Caco-2 (cell line): ENCODE results near the gene DMXL2. TPM values are rescaled to one million over a fixed set of nuclear protein-coding genes. Genes with fewer than 3 reads are reported as not detected.

Experiments
- BruUV-seq: library from RNA; stranded (reverse); fragments of 400-500 nt; replicated peaks from 2 replicates; lab custom pipeline; 2021; lab: Mats Ljungman, UMichigan
- CTCF ChIA-PET: fragments of 300-600 bp; sonication (Branson Sonifier 250); formaldehyde crosslinking; loops from one replicate; lab custom pipeline; 2022; ENCODE audit warnings: antibody characterized with exemption; lab: Charles Lee
- POLR2A ChIA-PET: fragments of 300-600 bp; sonication (Branson Sonifier 250); formaldehyde crosslinking; loops from one replicate; lab custom pipeline; 2022; ENCODE audit warnings: antibody characterized with exemption; lab: Charles Lee
- DNase-seq, 2 experiments: peaks; one replicate each; pipeline versions ENCODE4 v3.0.0 to v3.0.0-alpha.2; 2020 to 2022
- H3K27me3 ChIP-seq: replicated peaks from 2 replicates; pipeline ENCODE4 v1.6.0; 2011; ENCODE audit warnings: low read length; ENCODE audit not compliant: control insufficient read depth, insufficient read depth
- H3K36me3 ChIP-seq: 2 replicates; pipeline ENCODE4 v1.5.1; 2011; ENCODE audit warnings: low read length; ENCODE audit not compliant: control insufficient read depth, insufficient read depth
- H3K4me1 ChIP-seq: fragments of 250-450 bp; sonication (Bioruptor Pico); 2 replicates; pipeline ENCODE4 v1.5.1; 2020; ENCODE audit warnings: mild to moderate bottlenecking
- H3K4me3 ChIP-seq: 2 replicates; pipeline ENCODE4 v1.5.1; 2011; ENCODE audit warnings: low read depth, mild to moderate bottlenecking, control low read depth, low read length
- H3K9me3 ChIP-seq: fragments of 250-450 bp; sonication (Bioruptor Pico); 2 replicates; pipeline ENCODE4 v1.5.1; 2020; ENCODE audit warnings: mild to moderate bottlenecking, moderate library complexity
- H3K27ac Mint-ChIP-seq: one replicate; pipeline ENCODE4 v1.8.0; 2022; ENCODE audit warnings: mixed read lengths; ENCODE audit not compliant: unreplicated experiment
- H3K27me3 Mint-ChIP-seq: one replicate; pipeline ENCODE4 v1.8.0; 2022; ENCODE audit warnings: mixed read lengths; ENCODE audit not compliant: insufficient read depth, unreplicated experiment
- H3K36me3 Mint-ChIP-seq: one replicate; pipeline ENCODE4 v1.8.0; 2022; ENCODE audit warnings: mild to moderate bottlenecking, mixed read lengths; ENCODE audit not compliant: insufficient read depth, unreplicated experiment
- H3K4me1 Mint-ChIP-seq: one replicate; pipeline ENCODE4 v1.8.0; 2022; ENCODE audit warnings: low read depth, mixed read lengths; ENCODE audit not compliant: unreplicated experiment
- H3K4me3 Mint-ChIP-seq: one replicate; pipeline ENCODE4 v1.8.0; 2022; ENCODE audit warnings: mild to moderate bottlenecking, moderate library complexity, mixed read lengths; ENCODE audit not compliant: unreplicated experiment
- H3K9me3 Mint-ChIP-seq: one replicate; pipeline ENCODE4 v1.8.0; 2022; ENCODE audit warnings: mixed read lengths; ENCODE audit not compliant: unreplicated experiment
- intact Hi-C: fragments of 100-400 bp; cut with micrococcal nuclease; formaldehyde crosslinking; loops from one replicate; pipeline ENCODE4 v1.10.0; 2022; ENCODE audit not compliant: unreplicated experiment
- total RNA-seq: library from RNA; stranded (reverse); gene quantifications from 2 replicates; pipeline ENCODE4 v1.2.3, GENCODE V29; 2022
- TF ChIP-seq, protein P1 (sequence below), 2 experiments: fragments of 200-600 bp in 1 of 2; IDR thresholded peaks; 1 replicate in 1 of 2; 2 replicates in 1 of 2; pipeline versions ENCODE4 v1.5.1 to v1.8.0; 2011 to 2022; ENCODE audit warnings: antibody characterized with exemption in 1 of 2, control low read depth in 1 of 2, inconsistent platforms in 1 of 2, low read depth in 1 of 2, low read length in 1 of 2, mild to moderate bottlenecking in 1 of 2, moderate library complexity in 1 of 2; ENCODE audit not compliant: insufficient read depth in 1 of 2, severe bottlenecking in 1 of 2, unreplicated experiment in 1 of 2

Gene DMXL2
- total RNA-seq, 1 experiment from 2014 or later: 7.5 TPM

DNA sequence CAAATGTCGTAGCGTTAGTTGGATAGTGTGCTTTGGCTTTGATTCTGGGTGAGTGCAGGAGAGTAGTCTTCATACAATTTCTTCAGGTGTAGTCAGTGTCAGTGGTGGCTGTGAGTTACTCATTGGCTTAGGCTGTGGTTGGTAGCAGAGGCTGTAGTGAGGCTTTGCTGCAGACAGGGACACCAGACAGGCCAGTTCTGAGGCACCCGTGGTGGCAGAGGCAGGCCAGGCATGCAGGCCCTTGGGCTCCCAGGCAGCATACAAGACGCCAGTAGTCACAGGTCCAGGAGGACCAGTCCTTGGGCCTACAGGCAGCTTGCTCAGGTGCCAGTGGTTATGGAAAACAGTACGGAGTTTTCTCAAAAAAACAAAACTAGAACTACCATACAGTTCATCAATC is 61.3 kb downstream of the DMXL2 start:
- no peaks in the 10 kb centered on the region for H3K4me1 ChIP-seq
- Mint-ChIP-seq H3K27ac (no peak overlapping the region), H3K36me3 (no peaks in the 10 kb centered on the region), H3K9me3 (no peaks in the 10 kb centered on the region), H3K27me3 (no peaks in the 10 kb centered on the region), H3K4me1 (no peaks in the 10 kb centered on the region), H3K4me3 (no peak overlapping the region)
- ChIA-PET CTCF (no interaction called here), POLR2A (no interaction called here)
- no peaks in the 10 kb centered on the region for H3K9me3 ChIP-seq
- H3K36me3 ChIP-seq: no peaks in the 10 kb centered on the region
- TF ChIP-seq, protein P1, sequence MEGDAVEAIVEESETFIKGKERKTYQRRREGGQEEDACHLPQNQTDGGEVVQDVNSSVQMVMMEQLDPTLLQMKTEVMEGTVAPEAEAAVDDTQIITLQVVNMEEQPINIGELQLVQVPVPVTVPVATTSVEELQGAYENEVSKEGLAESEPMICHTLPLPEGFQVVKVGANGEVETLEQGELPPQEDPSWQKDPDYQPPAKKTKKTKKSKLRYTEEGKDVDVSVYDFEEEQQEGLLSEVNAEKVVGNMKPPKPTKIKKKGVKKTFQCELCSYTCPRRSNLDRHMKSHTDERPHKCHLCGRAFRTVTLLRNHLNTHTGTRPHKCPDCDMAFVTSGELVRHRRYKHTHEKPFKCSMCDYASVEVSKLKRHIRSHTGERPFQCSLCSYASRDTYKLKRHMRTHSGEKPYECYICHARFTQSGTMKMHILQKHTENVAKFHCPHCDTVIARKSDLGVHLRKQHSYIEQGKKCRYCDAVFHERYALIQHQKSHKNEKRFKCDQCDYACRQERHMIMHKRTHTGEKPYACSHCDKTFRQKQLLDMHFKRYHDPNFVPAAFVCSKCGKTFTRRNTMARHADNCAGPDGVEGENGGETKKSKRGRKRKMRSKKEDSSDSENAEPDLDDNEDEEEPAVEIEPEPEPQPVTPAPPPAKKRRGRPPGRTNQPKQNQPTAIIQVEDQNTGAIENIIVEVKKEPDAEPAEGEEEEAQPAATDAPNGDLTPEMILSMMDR (IDR thresholded peaks at IDR 0.05; ENCODE audit: insufficient read depth in 1 of 2, low read depth in 1 of 2, low read length in 1 of 2, severe bottlenecking in 1 of 2, unreplicated experiment in 1 of 2): no peak
- H3K27me3 ChIP-seq: no peaks in the 10 kb centered on the region
- DNase-seq: peak; percentile 5 to 37
- no TSS peak for BruUV-seq
- H3K4me3 ChIP-seq: no peak overlapping the region
- intact Hi-C loops: no loop called here

DNA sequence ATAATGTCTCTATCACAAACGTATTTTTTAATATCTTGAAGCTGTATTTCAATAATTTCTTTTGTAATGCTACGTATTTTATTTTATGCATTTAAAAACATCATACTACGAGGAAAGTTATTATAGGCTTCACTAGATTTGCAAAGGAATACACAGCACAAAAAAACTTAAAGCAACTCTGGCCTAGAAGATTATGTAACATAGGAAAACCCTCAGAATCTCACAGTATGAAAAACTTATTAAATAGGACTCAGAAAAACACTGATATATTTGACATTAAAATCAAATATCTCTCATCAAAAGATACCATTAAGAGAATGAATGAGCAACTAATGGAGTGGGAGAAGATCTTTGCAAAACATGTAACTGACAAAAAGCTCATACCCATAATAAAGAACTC is 63.7 kb downstream of the DMXL2 start:
- no peaks in the 10 kb centered on the region for H3K4me1 Mint-ChIP-seq
- no peaks in the 10 kb centered on the region for H3K36me3 Mint-ChIP-seq
- no peak for DNase-seq
- ChIA-PET POLR2A (no interaction called here), CTCF (no interaction called here)
- H3K27me3 ChIP-seq: no peaks in the 10 kb centered on the region
- H3K9me3 ChIP-seq: no peaks in the 10 kb centered on the region
- TF ChIP-seq, protein P1 (IDR thresholded peaks at IDR 0.05; ENCODE audit: insufficient read depth in 1 of 2, low read depth in 1 of 2, low read length in 1 of 2, severe bottlenecking in 1 of 2, unreplicated experiment in 1 of 2): no peak
- no peaks in the 10 kb centered on the region for H3K9me3 Mint-ChIP-seq
- no peak overlapping the region for H3K4me3 ChIP-seq
- H3K27me3 Mint-ChIP-seq: no peaks in the 10 kb centered on the region
- H3K27ac Mint-ChIP-seq: no peak overlapping the region
- no peak overlapping the region for H3K4me3 Mint-ChIP-seq
- intact Hi-C loops: no loop called here
- no peaks in the 10 kb centered on the region for H3K36me3 ChIP-seq
- no TSS peak for BruUV-seq
- H3K4me1 ChIP-seq: no peaks in the 10 kb centered on the region

DNA sequence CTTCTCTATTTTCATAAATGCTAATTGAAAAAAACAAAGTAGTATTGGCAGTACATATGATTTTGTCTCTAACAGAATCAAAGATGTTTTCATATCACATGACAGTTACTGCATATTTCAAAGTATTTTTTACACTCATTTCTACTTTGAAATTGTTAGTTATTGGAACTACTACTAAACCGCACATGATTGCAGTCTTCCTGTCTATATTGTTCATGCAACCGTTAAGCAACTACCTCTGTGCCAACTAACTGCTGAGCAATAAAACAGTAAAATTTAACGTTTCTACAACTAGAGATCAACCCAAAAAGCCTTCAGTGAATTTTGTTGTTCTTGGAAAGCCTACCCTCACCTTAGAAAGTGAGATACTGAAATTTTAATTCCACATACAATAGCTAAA is 64.2 kb downstream of the DMXL2 start:
- Mint-ChIP-seq H3K9me3 (no peaks in the 10 kb centered on the region), H3K4me1 (no peaks in the 10 kb centered on the region), H3K4me3 (no peak overlapping the region), H3K27ac (no peak overlapping the region), H3K27me3 (no peaks in the 10 kb centered on the region), H3K36me3 (no peaks in the 10 kb centered on the region)
- ChIA-PET CTCF (no interaction called here), POLR2A (no interaction called here)
- no peaks in the 10 kb centered on the region for H3K9me3 ChIP-seq
- TF ChIP-seq, protein P1 (IDR thresholded peaks at IDR 0.05; ENCODE audit: insufficient read depth in 1 of 2, low read depth in 1 of 2, low read length in 1 of 2, severe bottlenecking in 1 of 2, unreplicated experiment in 1 of 2): no peak
- DNase-seq: no peak
- no peak overlapping the region for H3K4me3 ChIP-seq
- intact Hi-C loops: no loop called here
- no peaks in the 10 kb centered on the region for H3K27me3 ChIP-seq
- H3K36me3 ChIP-seq: no peaks in the 10 kb centered on the region
- BruUV-seq: no TSS peak
- no peaks in the 10 kb centered on the region for H3K4me1 ChIP-seq
